SK-N-SH (cell line): ENCODE data around the gene METRNL. TPM values are rescaled to one million over a fixed set of nuclear protein-coding genes. Genes with fewer than 3 reads are reported as not detected.

Experiments
- CTCF ChIA-PET: fragments of 300-600, 350-600 bp; formaldehyde crosslinking; extraction: SDS; loops from one replicate; lab custom pipeline; 2021; lab: Yijun Ruan, JAX
- POLR2A ChIA-PET: fragments of 350-600 bp; sonication (Branson Sonifier 250); formaldehyde crosslinking; extraction: SDS; loops from one replicate; lab custom pipeline; 2020; ENCODE audit warnings: antibody characterized with exemption, inconsistent platforms; lab: Yijun Ruan, JAX
- DNase-seq: peaks from one replicate; pipeline ENCODE4 v3.0.0; 2012
- H2AFZ ChIP-seq: fragments of 200-600 bp; sonication (generic); 2 replicates; pipeline ENCODE4 v1.8.1; 2016; ENCODE audit warnings: antibody characterized with exemption, mild to moderate bottlenecking, low read depth
- H3F3A ChIP-seq: fragments of 200-600 bp; sonication (generic); replicated peaks from 2 replicates; pipeline ENCODE3; 2016; ENCODE audit warnings: antibody characterized with exemption, mild to moderate bottlenecking; ENCODE audit not compliant: insufficient read depth
- H3K27ac ChIP-seq, 2 experiments: fragments of 200-500 bp in 1 of 2; fragments of 200-600 bp in 1 of 2; sonication (Bioruptor generic) in 1 of 2; sonication (generic), shearing (Covaris generic) in 1 of 2; 2 replicates each; pipeline versions ENCODE4 v1.5.1 to v1.6.1; 2014 to 2016; ENCODE audit warnings: low read depth in 2 of 2, inconsistent platforms in 1 of 2, low read length in 1 of 2, mild to moderate bottlenecking in 1 of 2, mixed read lengths in 1 of 2
- H3K27me3 ChIP-seq: fragments of 200-600 bp; sonication (generic), shearing (Covaris generic); 2 replicates; pipeline ENCODE4 v1.6.1; 2016; ENCODE audit warnings: mixed run types; ENCODE audit not compliant: insufficient read depth
- H3K36me3 ChIP-seq, 2 experiments: fragments of 200-500 bp in 1 of 2; fragments of 200-600 bp in 1 of 2; sonication (Bioruptor generic) in 1 of 2; sonication (generic) in 1 of 2; replicated peaks in 1 of 2; 2 replicates each; pipeline versions ENCODE3 to v1.5.1; 2014 to 2016; ENCODE audit warnings: low read length in 1 of 2, mild to moderate bottlenecking in 1 of 2; ENCODE audit not compliant: insufficient read depth in 2 of 2, control insufficient read depth in 1 of 2
- H3K4me1 ChIP-seq, 2 experiments: fragments of 200-500 bp in 1 of 2; fragments of 200-600 bp in 1 of 2; sonication (Bioruptor generic) in 1 of 2; sonication (generic), shearing (Covaris generic) in 1 of 2; 2 replicates each; pipeline versions ENCODE4 v1.5.1 to v1.6.1; 2014 to 2016; ENCODE audit warnings: low read depth in 1 of 2, low read length in 1 of 2, mixed run types in 1 of 2; ENCODE audit not compliant: insufficient read depth in 2 of 2, control insufficient read depth in 1 of 2
- H3K4me2 ChIP-seq: fragments of 200-600 bp; sonication (generic), shearing (Covaris generic); 2 replicates; pipeline ENCODE4 v1.6.1; 2017; ENCODE audit warnings: mixed run types
- H3K4me3 ChIP-seq, 2 experiments: fragments of 200-500 bp in 1 of 2; fragments of 200-600 bp in 1 of 2; sonication (Bioruptor generic) in 1 of 2; sonication (generic), shearing (Covaris generic) in 1 of 2; 2 replicates each; pipeline versions ENCODE4 v1.5.1 to v1.8.1; 2014 to 2016; ENCODE audit warnings: low read depth in 2 of 2, inconsistent platforms in 1 of 2, low read length in 1 of 2, mild to moderate bottlenecking in 1 of 2, mixed read lengths in 1 of 2, moderate library complexity in 1 of 2
- H3K79me2 ChIP-seq: fragments of 200-600 bp; sonication (generic); 2 replicates; pipeline ENCODE4 v1.8.1; 2017; ENCODE audit warnings: mild to moderate bottlenecking; ENCODE audit not compliant: insufficient read depth
- H3K9ac ChIP-seq: fragments of 200-600 bp; sonication (generic); 2 replicates; pipeline ENCODE4 v1.6.1; 2017; ENCODE audit warnings: mixed run types
- H3K9me2 ChIP-seq: fragments of 200-600 bp; sonication (generic); 2 replicates; pipeline ENCODE4 v1.6.1; 2017; ENCODE audit warnings: mixed run types
- H3K9me3 ChIP-seq: fragments of 200-600 bp; sonication (generic); 2 replicates; pipeline ENCODE4 v1.6.1; 2017; ENCODE audit warnings: mixed run types, mild to moderate bottlenecking, moderate library complexity
- H4K20me1 ChIP-seq: fragments of 200-600 bp; sonication (generic); 2 replicates; pipeline ENCODE4 v1.6.1; 2017; ENCODE audit warnings: mild to moderate bottlenecking, mixed run types; ENCODE audit not compliant: insufficient read depth
- CHD2 ChIP-seq: fragments of 150-350 bp; IDR thresholded peaks from 2 replicates; pipeline ENCODE4 v1.6.1; 2018; ENCODE audit warnings: low read length; ENCODE audit not compliant: partially characterized antibody
- ELF1 ChIP-seq: IDR thresholded peaks from 2 replicates; pipeline ENCODE4 v1.4.0; 2012
- GABPA ChIP-seq: IDR thresholded peaks from 2 replicates; pipeline ENCODE4 v1.4.0; 2012; ENCODE audit warnings: low read depth, mild to moderate bottlenecking
- NFIC ChIP-seq: IDR thresholded peaks from 2 replicates; pipeline ENCODE4 v1.4.0; 2012; ENCODE audit warnings: borderline replicate concordance
- NRF1 ChIP-seq: IDR thresholded peaks from 2 replicates; pipeline ENCODE4 v1.6.1; 2012; ENCODE audit warnings: low read depth, mild to moderate bottlenecking, low read length
- POLR2AphosphoS5 ChIP-seq: IDR thresholded peaks from 2 replicates; pipeline ENCODE4 v1.6.1; 2012; ENCODE audit warnings: low read depth, low read length
- RCOR1 ChIP-seq: fragments of 150-350 bp; IDR thresholded peaks from 2 replicates; pipeline ENCODE4 v1.6.1; 2017; ENCODE audit warnings: antibody characterized with exemption, low read length
- RFX5 ChIP-seq: IDR thresholded peaks from 2 replicates; pipeline ENCODE4 v1.6.1; 2012; ENCODE audit warnings: mild to moderate bottlenecking, improper control_type of control experiment, low read length
- SMC3 ChIP-seq: IDR thresholded peaks from 2 replicates; pipeline ENCODE4 v1.6.1; 2012; ENCODE audit warnings: low read depth, low read length, improper control_type of control experiment
- TAF1 ChIP-seq: IDR thresholded peaks from 2 replicates; pipeline ENCODE4 v1.6.1; 2012; ENCODE audit warnings: low read depth, mild to moderate bottlenecking, low read length, moderate library complexity, borderline replicate concordance
- WGBS: methylation state at CpG from one replicate; pipeline ENCODE4 v1.1.6; 2017; ENCODE audit warnings: low lambda C conversion rate; 5-methylcytosine and 5-hydroxymethylcytosine counted together
- polyA plus RNA-seq, 3 experiments: library from polyadenylated mRNA; depleted of rRNA; stranded (reverse); fragments of >200 nt; gene quantifications; 2 replicates each; pipeline ENCODE4 v1.2.3, GENCODE V29; 2012
- TF ChIP-seq, protein P1 (sequence below): IDR thresholded peaks from 2 replicates; pipeline ENCODE4; 2012
- TF ChIP-seq, protein P2 (sequence below): IDR thresholded peaks from 2 replicates; pipeline ENCODE4 v1.4.0; 2012; ENCODE audit warnings: low read depth

The METRNL gene
- polyA plus RNA-seq, 1 of the 3 experiments (the other 2 are of a cell fraction): 75.5 TPM

DNA sequence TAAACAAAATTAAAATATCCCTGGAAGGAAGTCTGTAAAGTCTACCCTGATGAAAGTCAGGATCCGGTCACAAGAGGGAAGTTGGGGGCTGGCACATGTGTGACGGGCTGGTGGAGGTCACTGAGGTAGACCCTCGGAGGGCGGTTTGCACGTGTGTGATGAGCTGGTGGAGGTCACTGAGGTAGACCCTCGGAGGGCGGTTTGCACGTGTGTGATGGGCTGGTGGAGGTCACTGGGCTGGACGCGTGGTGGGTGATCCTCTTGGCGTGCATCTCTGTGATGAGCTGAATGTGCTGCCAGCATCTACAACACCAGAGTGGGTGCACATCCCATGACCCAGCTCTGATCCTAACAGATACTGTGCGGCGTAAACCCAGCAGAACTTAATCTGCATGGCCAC, 43.7 kb upstream of the METRNL start (continued):
- TF ChIP-seq RFX5 (no peak), CHD2 (no peak)
- TF ChIP-seq, protein P1, sequence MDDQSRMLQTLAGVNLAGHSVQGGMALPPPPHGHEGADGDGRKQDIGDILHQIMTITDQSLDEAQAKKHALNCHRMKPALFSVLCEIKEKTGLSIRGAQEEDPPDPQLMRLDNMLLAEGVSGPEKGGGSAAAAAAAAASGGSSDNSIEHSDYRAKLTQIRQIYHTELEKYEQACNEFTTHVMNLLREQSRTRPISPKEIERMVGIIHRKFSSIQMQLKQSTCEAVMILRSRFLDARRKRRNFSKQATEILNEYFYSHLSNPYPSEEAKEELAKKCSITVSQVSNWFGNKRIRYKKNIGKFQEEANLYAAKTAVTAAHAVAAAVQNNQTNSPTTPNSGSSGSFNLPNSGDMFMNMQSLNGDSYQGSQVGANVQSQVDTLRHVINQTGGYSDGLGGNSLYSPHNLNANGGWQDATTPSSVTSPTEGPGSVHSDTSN: no peak

GRCh38 chr17:83036193-83036592, 43.2 kb upstream of the METRNL start:
- WGBS: 98% methylated on average over 7 of the region's 7 CpGs
- Histone ChIP-seq H3K36me3 (peaks cover 23 to 52% of the 10 kb centered on the region in 2 experiments), H3K27me3 (no peaks in the 10 kb centered on the region), H3F3A (no peaks in the 10 kb centered on the region), H3K27ac (no peak overlapping the region), H3K4me1 (no peaks in the 10 kb centered on the region), H3K79me2 (no peaks in the 10 kb centered on the region), H4K20me1 (no peaks in the 10 kb centered on the region), H2AFZ (no peak overlapping the region), H3K4me2 (no peak overlapping the region), H3K9me2 (no peaks in the 10 kb centered on the region), H3K9ac (no peak overlapping the region), H3K9me3 (peaks cover 2% of the 10 kb centered on the region; the same call in 1 of the 2 replicates), H3K4me3 (no peak overlapping the region)
- no peak for TF ChIP-seq GABPA
- no peak for TF ChIP-seq NFIC
- TF ChIP-seq NRF1: no peak
- TF ChIP-seq, protein P1: no peak
- TF ChIP-seq SMC3: no peak
- TF ChIP-seq RCOR1: no peak
- ChIA-PET POLR2A (no interaction called here), CTCF (interaction anchor here (0.6 to 1.6 kb wide), 3 partner anchors 9 to 891 kb away, joined by 3 to 5 read pairs (median 3); no protein-coding TSS in a partner anchor)
- DNase-seq: no peak

- Histone ChIP-seq H3K9me2 (no peaks in the 10 kb centered on the region), H3K27me3 (no peaks in the 10 kb centered on the region), H3K9ac (no peak overlapping the region), H3K27ac (no peak overlapping the region), H3K4me3 (no peak overlapping the region), H3F3A (peaks cover 2% of the 10 kb centered on the region), H3K9me3 (peaks cover 6% of the 10 kb centered on the region; the same call in 1 of the 2 replicates), H3K4me1 (no peaks in the 10 kb centered on the region), H2AFZ (no peak overlapping the region), H3K4me2 (no peak overlapping the region), H3K79me2 (no peaks in the 10 kb centered on the region), H3K36me3 (peaks cover 21 to 55% of the 10 kb centered on the region in 2 experiments), H4K20me1 (no peaks in the 10 kb centered on the region)
- ChIA-PET CTCF (interaction anchor here (1.6 kb wide), 1 partner anchor 10 kb away, joined by 5 read pairs; no protein-coding TSS in a partner anchor), POLR2A (no interaction called here)
- TF ChIP-seq, protein P2, sequence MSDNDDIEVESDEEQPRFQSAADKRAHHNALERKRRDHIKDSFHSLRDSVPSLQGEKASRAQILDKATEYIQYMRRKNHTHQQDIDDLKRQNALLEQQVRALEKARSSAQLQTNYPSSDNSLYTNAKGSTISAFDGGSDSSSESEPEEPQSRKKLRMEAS: no peak
- TF ChIP-seq TAF1 (no peak), CHD2 (no peak), POLR2AphosphoS5 (no peak), ELF1 (no peak)
- WGBS: 98% methylated on average over 6 of the region's 7 CpGs
- no peak for DNase-seq
Measured at GRCh38 chr17:83036666-83037065, 42.7 kb upstream of the METRNL start.
